ENCODE results near the gene TAOK1. TPM values are rescaled to one million over a fixed set of nuclear protein-coding genes. Genes with fewer than 3 reads are reported as not detected.
A peak's percentile ranks its signal among the peaks of the same experiment; 100 is the strongest.

TAOK1 gene
- total RNA-seq, 1 donor from 2014 or later = 101 TPM

GRCh38 chr17:29562615-29563014 is 172.5 kb downstream of the TAOK1 start:
- peak; percentile 51 for DNase-seq (ENCODE audit: low spot score)

DNA sequence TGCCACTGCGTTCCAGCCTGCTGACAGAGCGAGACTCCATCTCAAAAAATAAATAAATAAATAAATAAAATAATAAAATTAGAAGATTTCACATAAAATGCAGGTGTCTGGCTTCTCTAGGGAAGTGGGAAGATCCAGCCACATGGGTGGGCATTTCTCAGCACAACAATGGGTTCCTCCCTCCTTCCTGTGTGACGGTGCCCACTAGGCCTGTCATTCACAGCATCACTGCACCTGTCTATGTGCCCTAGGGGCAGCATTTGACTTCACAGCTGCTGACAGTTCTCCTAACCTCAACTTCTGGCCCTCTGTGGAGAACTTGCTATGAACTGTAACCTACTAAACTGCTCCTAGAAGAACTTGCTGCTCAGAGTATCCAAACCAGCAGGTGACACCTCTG is 173.7 kb downstream of the TAOK1 start:
- ATAC-seq = no peak
- intact Hi-C loops (cut with DNase I) = no loop called here
- peak; percentile 32 for DNase-seq (ENCODE audit: low spot score)

More at GRCh38 chr17:29562615-29563014, 172.5 kb downstream of the TAOK1 start:
- intact Hi-C loops (cut with DNase I) = no loop called here
- ATAC-seq = no peak

DNA sequence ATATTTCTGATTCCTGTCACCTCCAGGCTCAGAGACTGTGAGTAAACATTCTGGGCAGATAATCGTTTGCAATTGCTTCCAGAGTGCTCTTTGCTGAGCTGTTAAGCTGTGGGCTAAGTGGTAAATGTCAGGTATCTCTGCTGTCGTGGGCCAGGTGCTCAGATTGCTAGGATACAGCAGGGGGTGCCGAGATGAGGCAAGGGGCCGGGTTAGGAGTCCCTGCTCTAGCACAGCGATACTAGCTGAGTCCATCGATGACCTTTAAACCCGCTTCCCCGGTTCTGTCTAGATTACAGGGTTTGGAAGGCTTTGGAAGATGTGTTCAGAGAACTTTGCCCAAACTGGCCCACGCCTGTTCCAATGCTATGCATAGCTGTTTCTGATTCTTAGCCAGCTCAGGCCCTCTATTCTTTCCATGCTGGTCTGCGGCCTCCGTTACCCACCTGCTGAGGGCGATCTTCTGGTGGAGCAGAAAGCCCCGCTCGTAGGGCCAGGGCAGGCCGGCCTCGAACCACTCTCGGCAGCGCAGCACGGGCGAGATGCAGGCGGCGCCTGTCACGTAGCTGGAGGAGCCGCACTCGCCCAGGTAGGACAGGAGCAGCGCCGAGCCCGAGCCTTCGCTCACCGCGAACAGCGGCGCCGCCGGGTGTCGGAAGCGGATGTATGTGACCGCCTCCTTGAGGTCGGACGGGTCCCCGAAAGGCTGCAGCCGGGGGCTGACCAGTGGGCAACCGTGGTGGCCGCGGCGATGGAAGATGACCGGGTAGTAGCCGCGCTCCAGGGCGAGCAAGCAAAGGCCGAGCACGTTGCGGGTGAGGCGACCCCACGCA is 175.7 kb downstream of the TAOK1 start:
- ATAC-seq = no peak
- DNase-seq (ENCODE audit: low spot score) = peak; percentile 74
- intact Hi-C loops (cut with DNase I) = no loop called here

GRCh38 chr17:29566473-29567303 is 176.5 kb downstream of the TAOK1 start, which contains the start of gene ABHD15:
ABHD15 (minus strand) TSS chr17:29567037; CDS start chr17:29566966, 71 bp downstream.
- intact Hi-C loops (cut with DNase I) = no loop called here

DNA sequence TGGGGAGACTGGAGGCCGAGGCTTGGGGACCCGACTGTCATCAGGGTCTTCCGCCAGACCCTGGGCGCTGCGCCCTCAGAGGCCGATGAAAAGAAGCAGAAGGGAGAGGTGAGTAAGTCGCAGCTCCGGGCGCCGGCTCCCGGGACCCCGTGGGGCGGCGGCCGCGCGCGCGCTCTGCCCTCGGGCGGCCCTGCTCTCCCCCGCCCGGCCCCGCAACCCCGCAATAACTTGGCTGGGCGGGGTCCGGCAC is 177.1 kb downstream of the TAOK1 start:
- ATAC-seq = no peak
- DNase-seq (ENCODE audit: low spot score) = no peak
- intact Hi-C loops (cut with DNase I) = no loop called here

More at GRCh38 chr17:29566473-29567303, 176.5 kb downstream of the TAOK1 start, which contains the start of gene ABHD15:
- ATAC-seq = peak; percentile 35
- DNase-seq (ENCODE audit: low spot score) = peak; percentile 80

DNA sequence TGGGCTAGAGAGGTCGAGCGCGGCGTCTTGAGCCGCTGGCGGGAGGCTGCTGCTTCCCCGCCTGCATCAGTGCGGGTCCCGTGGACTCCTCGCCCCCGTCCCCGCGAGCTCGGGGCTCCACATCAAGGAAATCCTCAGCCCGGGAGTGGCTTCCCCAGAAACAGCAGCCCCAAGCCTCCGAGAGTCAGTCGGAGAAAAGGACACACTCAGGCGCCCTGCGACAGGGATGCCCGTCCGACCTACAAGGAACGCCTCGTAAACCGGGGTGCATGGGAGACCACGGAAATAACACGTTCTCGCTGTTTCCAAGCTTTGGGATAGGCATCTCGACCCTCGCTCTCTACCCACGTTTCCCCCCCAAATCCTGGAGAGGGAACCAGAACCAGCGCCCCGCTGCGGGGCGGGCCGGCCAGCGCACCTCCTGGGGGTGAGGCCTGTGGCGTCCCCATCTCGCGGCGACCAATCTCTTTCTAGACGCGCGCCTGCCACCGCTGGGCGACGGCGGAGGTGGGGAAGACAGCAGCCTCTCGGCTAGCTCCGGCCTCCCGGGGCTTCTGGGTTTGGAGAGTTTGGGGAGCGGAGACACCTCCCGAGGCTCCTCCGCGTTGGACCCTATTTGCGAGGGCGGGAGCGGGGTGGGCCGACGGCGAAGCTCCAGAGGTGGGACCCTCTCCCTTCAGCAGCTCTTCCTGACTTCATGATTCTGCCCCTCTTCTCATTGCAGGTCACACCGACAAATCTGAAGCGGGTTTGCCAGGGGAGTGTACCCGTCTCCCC is 177.6 kb downstream of the TAOK1 start:
- ATAC-seq (peak; percentile 63), DNase-seq (ENCODE audit: low spot score) (peak; percentile 77)
- intact Hi-C loops (cut with DNase I) = no loop called here

DNA sequence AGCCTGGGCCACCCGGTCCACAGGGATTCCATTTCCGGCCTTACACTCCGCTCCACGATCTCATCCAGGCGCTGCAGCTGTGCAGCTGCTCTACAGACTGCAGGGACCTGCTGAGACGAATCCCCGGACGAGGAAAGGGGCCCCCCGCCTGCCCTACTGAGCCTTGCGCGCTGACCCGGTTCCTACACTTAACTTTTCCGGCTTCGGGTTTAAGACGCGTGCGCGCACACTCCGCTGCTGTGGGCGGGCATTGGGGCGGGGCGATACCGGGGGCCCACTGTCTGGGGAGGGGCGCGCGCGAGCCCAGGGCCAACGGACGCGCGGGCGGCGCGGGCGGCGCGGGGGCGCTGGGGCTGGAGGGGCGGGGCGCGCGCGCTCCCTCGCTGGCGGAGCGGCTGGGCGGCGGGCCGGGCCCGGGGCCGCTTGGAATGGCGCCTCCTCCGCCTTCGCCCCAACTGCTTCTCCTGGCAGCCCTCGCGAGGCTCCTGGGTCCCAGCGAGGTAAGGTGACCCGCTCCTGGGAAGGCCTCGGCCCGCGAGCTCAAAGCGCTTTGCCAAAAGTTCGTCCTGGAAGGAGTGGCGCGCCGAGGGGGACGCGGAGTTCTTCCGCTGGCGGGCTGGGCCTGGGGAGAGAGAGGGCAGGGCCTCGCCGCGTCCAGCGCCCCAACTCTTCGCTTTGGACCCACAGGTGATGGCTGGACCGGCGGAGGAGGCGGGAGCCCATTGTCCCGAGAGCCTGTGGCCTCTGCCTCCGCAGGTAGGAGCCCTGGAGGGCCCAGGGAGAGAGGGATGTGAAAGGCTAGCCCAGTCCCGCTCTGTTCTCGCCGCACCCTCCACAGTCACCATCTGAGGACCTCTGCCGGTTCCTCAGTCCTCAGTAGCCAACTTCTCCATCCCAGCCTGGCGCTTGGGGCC is 178.4 kb downstream of the TAOK1 start, which contains the start of gene TP53I13:
TP53I13 (plus strand) TSS at position 371 of the 914 bp plus-strand sequence; CDS start at position 429, 58 bp downstream.
- ATAC-seq (peak; percentile 82), DNase-seq (ENCODE audit: low spot score) (peak; percentile 93)
- intact Hi-C loops (cut with DNase I) = no loop called here

GRCh38 chr17:29569245-29569950 is 179.2 kb downstream of the TAOK1 start:
- intact Hi-C loops (cut with DNase I) = no loop called here
- no peak for ATAC-seq
- DNase-seq (ENCODE audit: low spot score) = peak; percentile 55

- intact Hi-C loops (cut with DNase I) = no loop called here
- peak; percentile 56 for DNase-seq (ENCODE audit: low spot score)
- no peak for ATAC-seq
Measured at GRCh38 chr17:29570521-29570920, 180.4 kb downstream of the TAOK1 start.

- DNase-seq (ENCODE audit: low spot score) = peak; percentile 47
- no peak for ATAC-seq
- intact Hi-C loops (cut with DNase I) = no loop called here
Measured at GRCh38 chr17:29571486-29571882, 181.3 kb downstream of the TAOK1 start.

DNA sequence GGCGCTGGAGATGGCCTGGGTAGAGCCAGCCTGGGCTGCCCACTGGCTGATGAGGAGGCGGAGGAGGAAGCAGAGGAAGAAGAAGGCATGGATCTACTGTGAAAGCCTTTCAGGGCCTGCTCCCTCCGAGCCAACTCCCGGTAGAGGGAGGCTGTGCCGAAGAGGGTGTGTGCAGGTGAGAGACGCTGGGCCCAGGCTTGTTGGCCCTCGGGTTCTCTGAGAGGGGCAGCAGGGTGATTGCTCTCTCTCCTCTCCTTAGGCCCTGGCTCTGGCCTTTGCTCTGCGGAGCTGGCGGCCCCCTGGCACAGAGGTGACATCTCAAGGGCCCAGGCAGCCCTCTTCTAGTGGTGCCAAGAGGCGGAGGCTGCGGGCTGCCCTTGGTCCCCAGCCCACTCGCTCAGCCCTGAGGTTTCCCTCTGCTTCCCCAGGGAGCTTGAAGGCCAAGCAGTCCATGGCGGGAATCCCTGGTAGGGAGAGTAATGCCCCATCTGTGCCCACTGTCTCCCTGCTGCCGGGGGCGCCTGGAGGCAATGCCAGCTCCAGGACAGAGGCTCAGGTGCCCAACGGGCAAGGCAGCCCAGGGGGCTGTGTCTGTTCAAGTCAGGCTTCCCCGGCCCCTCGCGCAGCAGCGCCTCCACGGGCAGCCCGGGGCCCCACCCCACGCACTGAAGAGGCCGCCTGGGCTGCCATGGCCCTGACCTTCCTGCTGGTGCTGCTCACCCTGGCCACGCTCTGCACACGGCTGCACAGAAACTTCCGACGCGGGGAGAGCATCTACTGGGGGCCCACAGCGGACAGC is 181.9 kb downstream of the TAOK1 start:
- ATAC-seq (peak; percentile 17), DNase-seq (ENCODE audit: low spot score) (peak; percentile 62)
- intact Hi-C loops (cut with DNase I) = no loop called here

DNA sequence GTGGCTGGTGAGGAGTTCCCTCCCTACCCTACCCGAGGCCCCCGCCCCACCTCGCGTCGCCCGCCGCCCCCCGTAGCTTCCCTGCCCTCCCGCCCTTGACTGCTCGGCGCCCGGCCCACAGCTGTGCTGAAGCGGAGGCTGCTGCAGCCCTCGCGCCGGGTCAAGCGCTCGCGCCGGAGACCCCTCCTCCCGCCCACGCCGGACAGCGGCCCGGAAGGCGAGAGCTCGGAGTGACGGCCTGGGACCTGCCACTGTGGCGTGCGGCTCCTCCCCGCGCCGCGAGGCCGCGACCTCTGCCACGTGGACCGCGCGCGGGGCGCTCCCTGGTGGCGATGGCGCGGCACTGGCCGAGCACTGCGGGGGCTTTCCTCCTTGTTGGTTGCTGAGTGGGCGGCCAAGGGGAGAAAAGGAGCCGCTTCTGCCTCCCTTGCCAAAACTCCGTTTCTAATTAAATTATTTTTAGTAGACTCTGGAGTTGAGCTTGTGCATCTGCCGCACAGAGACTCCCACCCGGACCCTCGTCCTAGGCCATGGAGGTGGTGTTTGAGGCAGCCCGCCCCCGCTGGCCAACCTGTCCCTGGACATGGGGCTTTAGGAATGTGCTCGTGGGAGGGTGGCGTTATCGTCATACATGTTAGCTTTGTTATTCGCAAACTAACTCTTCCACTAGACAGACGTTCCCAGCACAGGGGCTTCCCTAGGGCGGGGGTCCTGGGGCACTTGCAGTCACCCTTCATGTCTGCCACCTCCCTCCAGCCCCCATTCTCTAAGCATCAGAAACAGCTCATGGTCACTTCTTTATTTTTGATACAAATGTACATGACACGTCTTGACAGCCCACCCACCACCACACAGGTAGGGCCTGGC is 182.8 kb downstream of the TAOK1 start:
- DNase-seq (ENCODE audit: low spot score) (peak; percentile 83), ATAC-seq (peak; percentile 38)
- intact Hi-C loops (cut with DNase I) = no loop called here

- intact Hi-C loops (cut with DNase I) = no loop called here
- DNase-seq (ENCODE audit: low spot score) = peak; percentile 56
- no peak for ATAC-seq
Measured at GRCh38 chr17:29573558-29573869, 183.4 kb downstream of the TAOK1 start.

GRCh38 chr17:29573871-29574731 is 183.9 kb downstream of the TAOK1 start:
- ATAC-seq = no peak
- intact Hi-C loops (cut with DNase I) = no loop called here
- peak; percentile 56 for DNase-seq (ENCODE audit: low spot score)
